Fibroblast of lung (primary cell): ENCODE data around the gene EPS8. TPM values are rescaled to one million over a fixed set of nuclear protein-coding genes. Genes with fewer than 3 reads are reported as not detected.

Experiments used
- DNase-seq, 2 donors: peaks; one replicate each; pipeline versions ENCODE4 v3.0.0 to v3.0.0-alpha.2; 2010; ENCODE audit warnings: low read depth in 2 of 2
- H2AFZ ChIP-seq: 2 replicates; pipeline ENCODE4 v1.5.1; 2012; ENCODE audit warnings: low read length, control low read depth, inconsistent platforms
- H3K27ac ChIP-seq: 2 replicates; pipeline ENCODE4 v1.5.1; 2011; ENCODE audit warnings: low read length, control low read depth; ENCODE audit not compliant: insufficient read depth
- H3K27me3 ChIP-seq: 2 replicates; pipeline ENCODE4 v1.5.1; 2011; ENCODE audit warnings: mild to moderate bottlenecking, low read length; ENCODE audit not compliant: control insufficient read depth, insufficient read depth
- H3K36me3 ChIP-seq: 2 replicates; pipeline ENCODE4 v1.5.1; 2011; ENCODE audit warnings: low read length; ENCODE audit not compliant: control insufficient read depth, insufficient read depth
- H3K4me1 ChIP-seq: 2 replicates; pipeline ENCODE4 v1.5.1; 2011; ENCODE audit warnings: low read length; ENCODE audit not compliant: control insufficient read depth, insufficient read depth; ENCODE audit errors: extremely low read depth
- H3K4me2 ChIP-seq: 2 replicates; pipeline ENCODE4 v1.5.1; 2011; ENCODE audit warnings: low read length, control low read depth; ENCODE audit not compliant: insufficient read depth; ENCODE audit errors: extremely low read depth
- H3K4me3 ChIP-seq, 4 experiments: fragments of 200-600 bp in 1 of 4; sonication (generic) in 1 of 4; replicated peaks in 1 of 4; 2 replicates each; pipeline ENCODE4 v1.5.1; 2011 to 2016; ENCODE audit warnings: low read length in 4 of 4, low read depth in 3 of 4, mild to moderate bottlenecking in 3 of 4, control low read depth in 2 of 4, inconsistent platforms in 1 of 4, mixed read lengths in 1 of 4; ENCODE audit not compliant: insufficient read depth in 1 of 4; ENCODE audit errors: control extremely low read depth in 1 of 4
- H3K79me2 ChIP-seq: 2 replicates; pipeline ENCODE4 v1.5.1; 2012; ENCODE audit warnings: mild to moderate bottlenecking, low read length, inconsistent platforms; ENCODE audit not compliant: control insufficient read depth, insufficient read depth
- H3K9ac ChIP-seq: 2 replicates; pipeline ENCODE4 v1.5.1; 2011; ENCODE audit warnings: mild to moderate bottlenecking, low read length, control low read depth; ENCODE audit not compliant: insufficient read depth
- H3K9me3 ChIP-seq: 2 replicates; pipeline ENCODE4 v1.5.1; 2012; ENCODE audit warnings: low read depth, low read length; ENCODE audit not compliant: control insufficient read depth, insufficient read depth
- H4K20me1 ChIP-seq: 2 replicates; pipeline ENCODE4 v1.5.1; 2011; ENCODE audit warnings: low read length; ENCODE audit not compliant: control insufficient read depth, insufficient read depth; ENCODE audit errors: extremely low read depth
- EZH2 ChIP-seq: IDR thresholded peaks from 2 replicates; pipeline ENCODE4 v1.5.1; 2012; ENCODE audit warnings: low read length, control low read depth, mild to moderate bottlenecking; ENCODE audit errors: missing control alignments
- polyA plus RNA-seq, 2 donors: library from polyadenylated mRNA; depleted of rRNA in 1 of 2; stranded (reverse) in 1 of 2; unstranded in 1 of 2; fragments of >200 nt; gene quantifications; 2 replicates each; pipeline ENCODE4 v1.2.1, GENCODE V29; 2011 to 2012; ENCODE audit warnings: missing spikeins in 1 of 2
- total RNA-seq: library from RNA; depleted of rRNA; stranded (reverse); fragments of >200 nt; gene quantifications from 2 replicates; pipeline ENCODE4 v1.2.1, GENCODE V29; 2014
- TF ChIP-seq, protein P1 (sequence below), 2 donors: IDR thresholded peaks in 1 of 2; conservative IDR thresholded peaks in 1 of 2; 1 replicate in 1 of 2; 2 replicates in 1 of 2; pipeline ENCODE4 v1.5.1; 2011 to 2012; ENCODE audit warnings: low read length in 2 of 2, control low read depth in 1 of 2, inconsistent platforms in 1 of 2, low read depth in 1 of 2, mild to moderate bottlenecking in 1 of 2

Gene EPS8
- total and polyA plus RNA-seq, 2 donors (not counting 1 experiment from before 2014, with no cell fraction given), result 96.3 to 108 TPM

DNA sequence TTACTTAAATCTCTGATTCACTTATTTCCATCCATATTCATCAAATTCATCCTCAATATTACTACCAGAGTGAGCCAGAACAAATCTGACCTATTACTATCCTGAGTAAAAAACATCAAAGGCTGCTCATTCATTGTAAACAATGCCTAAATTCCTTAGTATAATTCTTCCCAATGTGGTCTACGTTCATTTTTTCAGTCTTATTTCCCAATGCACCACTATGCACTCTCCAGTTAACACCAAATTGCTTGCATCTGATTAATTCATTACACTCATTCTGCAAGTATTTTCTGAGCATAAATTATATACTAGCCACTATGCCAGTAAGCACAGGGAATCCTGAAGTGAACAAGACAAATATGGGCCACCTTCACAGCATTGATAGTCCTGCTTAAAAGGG, 110.0 kb downstream of the EPS8 start:
- H3K4me2 ChIP-seq, result no peak overlapping the region
- H3K79me2 ChIP-seq, result peaks cover 10% of the 10 kb centered on the region
- peak; percentile 53 to 91 for DNase-seq

DNA sequence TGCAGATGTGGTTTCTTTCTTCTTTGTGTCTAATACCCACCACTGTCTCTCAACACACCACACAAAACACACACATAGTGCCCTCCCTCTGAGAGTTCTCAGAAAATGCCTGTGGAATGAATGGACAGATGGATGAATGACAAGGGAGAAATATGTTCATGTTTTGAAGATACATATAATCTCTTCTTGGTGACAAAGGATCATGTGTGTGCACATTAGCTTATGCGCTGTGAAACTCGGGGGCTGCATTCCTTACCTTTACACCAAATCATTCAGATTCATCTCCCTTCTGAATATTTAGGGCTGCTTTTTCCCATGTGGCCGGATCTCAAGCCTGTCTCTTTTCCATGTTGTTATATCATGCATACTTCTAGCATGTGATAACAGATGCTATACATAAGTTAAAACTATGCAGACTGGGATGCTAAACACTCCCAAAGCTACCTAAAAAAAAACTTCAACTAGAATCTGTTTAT, 111.4 kb downstream of the EPS8 start:
- H3K9me3 ChIP-seq, result no peaks in the 10 kb centered on the region
- no peak overlapping the region for H3K4me3 ChIP-seq
- H3K79me2 ChIP-seq, result peaks cover 5% of the 10 kb centered on the region
- H3K36me3 ChIP-seq, result no peaks in the 10 kb centered on the region
- TF ChIP-seq EZH2, result no peak
- TF ChIP-seq, protein P1, sequence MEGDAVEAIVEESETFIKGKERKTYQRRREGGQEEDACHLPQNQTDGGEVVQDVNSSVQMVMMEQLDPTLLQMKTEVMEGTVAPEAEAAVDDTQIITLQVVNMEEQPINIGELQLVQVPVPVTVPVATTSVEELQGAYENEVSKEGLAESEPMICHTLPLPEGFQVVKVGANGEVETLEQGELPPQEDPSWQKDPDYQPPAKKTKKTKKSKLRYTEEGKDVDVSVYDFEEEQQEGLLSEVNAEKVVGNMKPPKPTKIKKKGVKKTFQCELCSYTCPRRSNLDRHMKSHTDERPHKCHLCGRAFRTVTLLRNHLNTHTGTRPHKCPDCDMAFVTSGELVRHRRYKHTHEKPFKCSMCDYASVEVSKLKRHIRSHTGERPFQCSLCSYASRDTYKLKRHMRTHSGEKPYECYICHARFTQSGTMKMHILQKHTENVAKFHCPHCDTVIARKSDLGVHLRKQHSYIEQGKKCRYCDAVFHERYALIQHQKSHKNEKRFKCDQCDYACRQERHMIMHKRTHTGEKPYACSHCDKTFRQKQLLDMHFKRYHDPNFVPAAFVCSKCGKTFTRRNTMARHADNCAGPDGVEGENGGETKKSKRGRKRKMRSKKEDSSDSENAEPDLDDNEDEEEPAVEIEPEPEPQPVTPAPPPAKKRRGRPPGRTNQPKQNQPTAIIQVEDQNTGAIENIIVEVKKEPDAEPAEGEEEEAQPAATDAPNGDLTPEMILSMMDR (conservative IDR thresholded peaks at IDR 0.05 in 1 of 2, IDR thresholded peaks at IDR 0.05 in 1 of 2; ENCODE audit: low read depth in 1 of 2, low read length in 2 of 2), result no peak
- no peaks in the 10 kb centered on the region for H3K27me3 ChIP-seq
- no peaks in the 10 kb centered on the region for H4K20me1 ChIP-seq
- H3K9ac ChIP-seq, result no peak overlapping the region
- H2AFZ ChIP-seq, result no peak overlapping the region
- H3K4me2 ChIP-seq, result no peak overlapping the region
- H3K4me1 ChIP-seq, result peaks cover 4% of the 10 kb centered on the region
- no peak overlapping the region for H3K27ac ChIP-seq
- DNase-seq, result no peak

More for the DNA sequence above, 110.0 kb downstream of the EPS8 start:
- H3K4me1 ChIP-seq, result peaks cover 4% of the 10 kb centered on the region
- H3K27me3 ChIP-seq, result no peaks in the 10 kb centered on the region
- H3K36me3 ChIP-seq, result no peaks in the 10 kb centered on the region
- no peak overlapping the region for H3K27ac ChIP-seq
- TF ChIP-seq, protein P1 (conservative IDR thresholded peaks at IDR 0.05 in 1 of 2, IDR thresholded peaks at IDR 0.05 in 1 of 2; ENCODE audit: low read depth in 1 of 2, low read length in 2 of 2), result no peak
- TF ChIP-seq EZH2, result no peak
- H3K9me3 ChIP-seq, result no peaks in the 10 kb centered on the region
- no peak overlapping the region for H3K4me3 ChIP-seq
- H4K20me1 ChIP-seq, result no peaks in the 10 kb centered on the region
- no peak overlapping the region for H3K9ac ChIP-seq
- H2AFZ ChIP-seq, result no peak overlapping the region

DNA sequence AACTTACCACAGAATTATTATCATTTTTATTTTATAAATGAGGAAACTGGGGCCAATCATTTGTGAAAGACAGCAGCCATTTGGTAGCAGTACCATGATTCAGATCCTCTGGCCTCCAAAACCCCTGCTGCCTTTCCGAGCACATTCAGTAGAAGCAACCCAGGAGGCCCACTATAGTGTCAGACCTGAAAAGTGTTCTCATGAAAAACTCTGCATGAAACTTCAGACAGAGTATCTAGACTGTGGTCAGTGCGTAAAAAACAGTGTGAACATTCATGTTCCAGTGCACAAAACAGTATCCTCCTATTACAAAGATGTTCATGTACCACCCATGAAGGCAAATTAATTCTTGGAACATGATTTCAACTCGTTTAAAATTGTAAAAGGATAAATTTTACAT, 112.0 kb downstream of the EPS8 start:
- Histone ChIP-seq H3K36me3 (no peaks in the 10 kb centered on the region), H3K79me2 (peaks cover 5% of the 10 kb centered on the region)
- no peak for DNase-seq

More for the DNA sequence above, 112.0 kb downstream of the EPS8 start:
- TF ChIP-seq, protein P1 (conservative IDR thresholded peaks at IDR 0.05 in 1 of 2, IDR thresholded peaks at IDR 0.05 in 1 of 2; ENCODE audit: low read depth in 1 of 2, low read length in 2 of 2), result no peak
- no peak for TF ChIP-seq EZH2
- Histone ChIP-seq H4K20me1 (no peaks in the 10 kb centered on the region), H3K9ac (no peak overlapping the region), H3K27me3 (no peaks in the 10 kb centered on the region), H3K27ac (no peak overlapping the region), H3K9me3 (no peaks in the 10 kb centered on the region), H2AFZ (no peak overlapping the region), H3K4me3 (no peak overlapping the region), H3K4me1 (peaks cover 2% of the 10 kb centered on the region), H3K4me2 (no peak overlapping the region)
